Trophoblast cell (in vitro differentiated cells and primary cell): ENCODE measurements around the gene SMIM13.
A peak's percentile ranks its signal among the peaks of the same experiment; 100 is the strongest.

Experiments
- DNase-seq, 2 donors: peaks; one replicate each; pipeline ENCODE4 v3.0.0-alpha.2; 2016
- H2AFZ ChIP-seq: 2 replicates; pipeline ENCODE4 v1.6.1; 2013; ENCODE audit warnings: low read length, moderate library complexity, mild to moderate bottlenecking; ENCODE audit not compliant: insufficient read depth, poor library complexity
- H2AK5ac ChIP-seq: 2 replicates; pipeline ENCODE4 v1.6.1; 2013; ENCODE audit warnings: mild to moderate bottlenecking, low read length
- H2BK120ac ChIP-seq: 2 replicates; pipeline ENCODE4 v1.6.1; 2013; ENCODE audit warnings: low read length, mild to moderate bottlenecking, moderate library complexity; ENCODE audit not compliant: insufficient read depth, poor library complexity
- H2BK12ac ChIP-seq: 2 replicates; pipeline ENCODE4 v1.6.1; 2013; ENCODE audit warnings: mild to moderate bottlenecking, low read length, moderate library complexity
- H2BK5ac ChIP-seq: 2 replicates; pipeline ENCODE4 v1.6.1; 2013; ENCODE audit warnings: low read length, low read depth, moderate library complexity, mild to moderate bottlenecking; ENCODE audit not compliant: poor library complexity
- H3K14ac ChIP-seq: 2 replicates; pipeline ENCODE4 v1.6.1; 2013; ENCODE audit warnings: mild to moderate bottlenecking, low read length
- H3K18ac ChIP-seq: 2 replicates; pipeline ENCODE4 v1.6.1; 2013; ENCODE audit warnings: mild to moderate bottlenecking, low read length
- H3K23ac ChIP-seq: 2 replicates; pipeline ENCODE4 v1.6.1; 2013; ENCODE audit warnings: low read length
- H3K27ac ChIP-seq: 2 replicates; pipeline ENCODE4 v1.5.1; 2013; ENCODE audit warnings: low read depth, mild to moderate bottlenecking, inconsistent platforms, low read length, moderate library complexity
- H3K27me3 ChIP-seq: 2 replicates; pipeline ENCODE4 v1.6.1; 2013; ENCODE audit warnings: inconsistent platforms, mild to moderate bottlenecking, low read length, moderate library complexity; ENCODE audit not compliant: insufficient read depth
- H3K36me3 ChIP-seq, 2 experiments: 1 replicate in 1 of 2; 2 replicates in 1 of 2; pipeline ENCODE4 v1.6.1; 2013; ENCODE audit warnings: low read length in 2 of 2, mild to moderate bottlenecking in 2 of 2, moderate library complexity in 1 of 2; ENCODE audit not compliant: insufficient read depth in 2 of 2, control insufficient read depth in 1 of 2
- H3K4ac ChIP-seq: 2 replicates; pipeline ENCODE4 v1.6.1; 2013; ENCODE audit warnings: low read depth, mild to moderate bottlenecking, low read length, moderate library complexity
- H3K4me1 ChIP-seq, 2 experiments: 1 replicate in 1 of 2; 2 replicates in 1 of 2; pipeline ENCODE4 v1.6.1; 2013; ENCODE audit warnings: low read length in 2 of 2, mild to moderate bottlenecking in 2 of 2, moderate library complexity in 1 of 2; ENCODE audit not compliant: insufficient read depth in 2 of 2, control insufficient read depth in 1 of 2
- H3K4me2 ChIP-seq: 2 replicates; pipeline ENCODE4 v1.6.1; 2013; ENCODE audit warnings: inconsistent platforms, mild to moderate bottlenecking, low read length, moderate library complexity
- H3K4me3 ChIP-seq: 2 replicates; pipeline ENCODE4 v1.5.1; 2013; ENCODE audit warnings: mild to moderate bottlenecking, low read depth, low read length, inconsistent platforms
- H3K79me1 ChIP-seq: one replicate; pipeline ENCODE4 v1.6.1; 2013; ENCODE audit warnings: low read length
- H3K79me2 ChIP-seq: 2 replicates; pipeline ENCODE4 v1.6.1; 2013; ENCODE audit warnings: low read length, mild to moderate bottlenecking; ENCODE audit not compliant: control insufficient read depth, insufficient read depth, poor library complexity
- H3K9ac ChIP-seq: 2 replicates; pipeline ENCODE4 v1.6.1; 2013; ENCODE audit warnings: mild to moderate bottlenecking, low read length
- H3K9me3 ChIP-seq: 2 replicates; pipeline ENCODE4 v1.6.1; 2013; ENCODE audit warnings: low read depth, mild to moderate bottlenecking, control low read depth, inconsistent platforms, low read length; ENCODE audit not compliant: insufficient read depth
- H4K12ac ChIP-seq: 2 replicates; pipeline ENCODE4 v1.6.1; 2013; ENCODE audit warnings: low read depth, mild to moderate bottlenecking, low read length, moderate library complexity
- H4K8ac ChIP-seq: 2 replicates; pipeline ENCODE4 v1.6.1; 2013; ENCODE audit warnings: low read depth, mild to moderate bottlenecking, low read length, moderate library complexity
- H4K91ac ChIP-seq: one replicate; pipeline ENCODE4 v1.6.1; 2013; ENCODE audit warnings: low read depth, mild to moderate bottlenecking, low read length, moderate library complexity
- WGBS: extraction: QIAGEN DNeasy Blood & Tissue Kit; methylation state at CpG from one replicate; pipeline ENCODE4 v1.1.7; 2013; ENCODE audit warnings: missing lambda C conversion rate; ENCODE audit not compliant: insufficient read length, insufficient coverage; ENCODE audit errors: extremely low coverage; 5-methylcytosine and 5-hydroxymethylcytosine counted together

The SMIM13 gene

DNA sequence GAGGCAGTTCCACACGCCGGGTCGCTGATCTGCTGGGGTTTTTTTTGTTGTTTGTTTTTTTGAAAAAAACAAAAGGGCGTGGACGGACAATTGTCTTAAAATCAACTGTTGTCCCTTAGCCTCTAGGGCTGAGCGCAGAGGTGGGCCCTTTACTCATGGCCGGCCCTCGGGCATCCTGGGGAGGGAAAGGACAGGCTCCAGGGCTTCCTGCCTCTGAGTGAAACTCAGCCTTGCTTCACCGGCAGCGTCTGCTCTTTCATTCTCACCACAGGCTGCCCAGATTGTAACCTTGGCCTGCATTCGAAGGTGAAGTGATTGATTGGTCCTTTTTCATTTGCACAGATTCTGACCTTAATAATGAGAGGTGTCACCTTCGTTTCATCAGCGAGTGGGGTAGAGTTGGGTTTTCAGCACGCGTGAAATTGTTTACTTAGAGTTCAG lies 797 bp downstream of the SMIM13 start:
- Histone ChIP-seq H3K79me2 (peaks cover 14% of the 10 kb centered on the region), H2BK12ac (no peak overlapping the region), H3K18ac (peak overlapping the region; percentile 97), H3K4ac (peak overlapping the region; percentile 28), H3K4me2 (peak overlapping the region; percentile 83), H2BK120ac (peak overlapping the region; percentile 65), H4K12ac (peak overlapping the region; percentile 1), H3K9me3 (no peaks in the 10 kb centered on the region), H2BK5ac (peak overlapping the region; percentile 98), H2AFZ (peak overlapping the region; percentile 64), H3K27ac (peak overlapping the region; percentile 99), H3K23ac (no peak overlapping the region), H3K36me3 (peaks cover 0 to 4% of the 10 kb centered on the region in 2 experiments), H4K91ac (peak overlapping the region; percentile 99), H2AK5ac (no peak overlapping the region), H3K9ac (peak overlapping the region; percentile 96), H3K14ac (peak overlapping the region; percentile 99), H3K4me1 (peaks cover 8 to 12% of the 10 kb centered on the region in 2 experiments), H4K8ac (peak overlapping the region; percentile 35), H3K4me3 (peak overlapping the region; percentile 100), H3K79me1 (peaks cover 22% of the 10 kb centered on the region), H3K27me3 (no peaks in the 10 kb centered on the region)
- WGBS = no CpG with 5 or more reads among the region's 15 CpGs
- peak; percentile 50 to 70 for DNase-seq

DNA sequence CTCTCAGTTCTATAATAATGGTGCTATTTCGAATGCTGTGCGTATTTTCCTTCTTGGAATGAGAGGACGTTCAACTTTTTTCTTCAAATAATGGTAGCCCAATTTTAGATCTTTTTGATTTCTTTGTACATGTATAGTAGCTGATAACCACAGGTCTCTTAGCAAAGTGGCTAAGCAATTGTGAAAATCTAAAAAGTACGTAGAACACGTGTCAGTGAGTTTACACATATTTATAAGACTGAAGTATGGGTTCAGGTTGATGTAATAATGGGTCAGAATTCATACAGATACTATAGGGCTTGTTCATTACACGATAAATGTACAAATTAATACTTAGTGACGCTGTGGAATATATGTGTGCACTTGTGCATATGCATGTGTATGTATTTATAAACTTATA lies 1.3 kb downstream of the SMIM13 start:
- Histone ChIP-seq H3K14ac (peak overlapping the region; percentile 9), H3K4me1 (peaks cover 3 to 12% of the 10 kb centered on the region in 2 experiments), H4K12ac (no peak overlapping the region), H3K23ac (no peak overlapping the region), H3K36me3 (peaks cover 0 to 4% of the 10 kb centered on the region in 2 experiments), H2AFZ (no peak overlapping the region), H3K4ac (peak overlapping the region; percentile 67), H3K79me1 (peaks cover 20% of the 10 kb centered on the region), H3K9ac (no peak overlapping the region), H4K8ac (no peak overlapping the region), H3K18ac (no peak overlapping the region), H2BK120ac (no peak overlapping the region), H2BK12ac (no peak overlapping the region), H3K27ac (peak overlapping the region; percentile 99), H4K91ac (no peak overlapping the region), H3K9me3 (no peaks in the 10 kb centered on the region), H3K4me3 (peak overlapping the region; percentile 100), H3K27me3 (no peaks in the 10 kb centered on the region), H2AK5ac (no peak overlapping the region), H3K79me2 (peaks cover 14% of the 10 kb centered on the region), H2BK5ac (no peak overlapping the region), H3K4me2 (peak overlapping the region; percentile 83)
- no CpG with 5 or more reads among the region's 7 CpGs for WGBS
- no peak for DNase-seq

DNA sequence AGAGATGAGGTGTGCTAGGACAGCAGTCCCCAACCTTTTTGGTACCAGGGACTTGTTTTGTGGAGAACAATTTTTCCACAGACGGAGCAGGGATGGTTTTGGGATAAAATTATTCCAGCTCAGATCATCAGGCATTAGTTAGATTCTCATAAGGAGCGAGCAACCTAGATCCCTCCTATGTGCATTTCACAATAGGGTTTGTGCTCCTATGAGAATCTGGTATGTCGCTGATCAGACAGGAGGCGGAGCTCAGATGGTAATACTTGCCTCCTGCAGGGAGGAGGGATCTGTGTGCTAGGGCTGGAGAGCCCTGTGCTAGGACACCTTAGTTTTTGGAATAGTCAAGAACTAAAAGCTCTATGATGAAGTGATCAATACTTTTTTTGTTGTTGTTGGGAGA lies 2.5 kb downstream of the SMIM13 start:
- Histone ChIP-seq H2BK12ac (no peak overlapping the region), H3K4ac (peak overlapping the region; percentile 78), H3K79me2 (peaks cover 17% of the 10 kb centered on the region), H2AFZ (no peak overlapping the region), H3K27ac (no peak overlapping the region), H3K4me3 (no peak overlapping the region), H3K18ac (no peak overlapping the region), H3K9ac (no peak overlapping the region), H3K23ac (no peak overlapping the region), H2AK5ac (no peak overlapping the region), H3K14ac (no peak overlapping the region), H3K27me3 (no peaks in the 10 kb centered on the region), H3K4me2 (peak overlapping the region; percentile 47), H2BK5ac (no peak overlapping the region), H3K79me1 (peaks cover 18% of the 10 kb centered on the region), H4K8ac (no peak overlapping the region), H2BK120ac (no peak overlapping the region), H3K9me3 (no peaks in the 10 kb centered on the region), H3K36me3 (peaks cover 0 to 4% of the 10 kb centered on the region in 2 experiments), H3K4me1 (peaks cover 2 to 7% of the 10 kb centered on the region in 2 experiments), H4K12ac (no peak overlapping the region), H4K91ac (no peak overlapping the region)
- no CpG with 5 or more reads among the region's 4 CpGs for WGBS
- peak; percentile 8 to 55 for DNase-seq

DNA sequence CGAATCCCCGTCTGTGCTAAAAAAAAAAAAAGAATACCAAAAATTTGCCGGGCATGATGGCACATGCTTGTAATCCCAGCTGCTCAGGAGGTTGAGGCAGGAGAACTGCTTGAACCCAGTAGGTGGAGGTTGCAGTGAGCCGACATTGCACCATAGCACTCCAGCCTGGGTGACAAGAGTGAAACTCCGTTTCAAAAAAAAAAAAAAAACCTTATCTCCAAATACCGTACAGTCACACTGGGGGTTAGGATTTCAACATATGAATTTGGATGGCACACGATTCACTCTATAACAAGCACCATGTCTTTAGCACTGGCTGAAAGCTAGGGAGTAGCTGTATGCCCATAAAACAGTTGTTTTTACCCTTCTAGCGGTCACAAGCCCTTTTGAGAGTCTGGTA lies 3.8 kb downstream of the SMIM13 start:
- H3K18ac ChIP-seq = no peak overlapping the region
- DNase-seq = peak; percentile 35 to 76
- no peak overlapping the region for H2AFZ ChIP-seq
- H2BK12ac ChIP-seq = no peak overlapping the region
- no peak overlapping the region for H4K91ac ChIP-seq
- no peak overlapping the region for H3K23ac ChIP-seq
- no CpG with 5 or more reads among the region's 8 CpGs for WGBS
- no peak overlapping the region for H3K14ac ChIP-seq
- no peak overlapping the region for H4K8ac ChIP-seq
- peaks cover under 1 to 7% of the 10 kb centered on the region in 2 experiments for H3K4me1 ChIP-seq
- peaks cover 0 to 4% of the 10 kb centered on the region in 2 experiments for H3K36me3 ChIP-seq
- H3K9ac ChIP-seq = no peak overlapping the region
- H3K79me1 ChIP-seq = peaks cover 18% of the 10 kb centered on the region
- H2BK120ac ChIP-seq = no peak overlapping the region
- H3K4me3 ChIP-seq = no peak overlapping the region
- H3K27ac ChIP-seq = no peak overlapping the region
- H2AK5ac ChIP-seq = no peak overlapping the region
- H3K79me2 ChIP-seq = peaks cover 21% of the 10 kb centered on the region
- no peaks in the 10 kb centered on the region for H3K9me3 ChIP-seq
- no peaks in the 10 kb centered on the region for H3K27me3 ChIP-seq
- no peak overlapping the region for H3K4me2 ChIP-seq
- no peak overlapping the region for H2BK5ac ChIP-seq
- peak overlapping the region; percentile 9 for H3K4ac ChIP-seq
- H4K12ac ChIP-seq = no peak overlapping the region
